Measurements from ENCODE around the gene PIEZO2.
"Not testable (repeated sequence)": the region's sequence is repeated elsewhere in the genome, so short reads cannot be mapped to it uniquely, and the experiment has no call there.

PIEZO2 gene

DNA sequence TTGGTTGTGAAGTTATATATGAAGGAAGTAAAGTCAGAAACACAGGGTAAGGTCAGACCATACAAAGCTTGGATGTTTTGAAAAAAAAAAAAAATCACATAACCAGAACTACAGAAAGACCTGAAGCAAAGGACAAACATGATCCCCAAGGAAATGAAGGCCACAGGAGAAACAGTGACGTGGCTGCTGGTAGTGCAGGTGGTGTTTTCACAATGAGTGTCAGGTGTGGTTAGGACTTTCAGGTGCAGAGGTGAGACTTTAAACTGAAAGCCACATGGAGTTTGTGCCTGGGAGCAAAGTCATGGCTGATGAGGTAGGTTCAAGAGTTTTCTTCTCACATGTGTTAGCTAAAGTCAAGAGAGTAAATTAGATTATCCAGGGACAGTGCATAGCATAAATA is 270.7 kb downstream of the PIEZO2 start:
- DNase-seq = no peak

DNA sequence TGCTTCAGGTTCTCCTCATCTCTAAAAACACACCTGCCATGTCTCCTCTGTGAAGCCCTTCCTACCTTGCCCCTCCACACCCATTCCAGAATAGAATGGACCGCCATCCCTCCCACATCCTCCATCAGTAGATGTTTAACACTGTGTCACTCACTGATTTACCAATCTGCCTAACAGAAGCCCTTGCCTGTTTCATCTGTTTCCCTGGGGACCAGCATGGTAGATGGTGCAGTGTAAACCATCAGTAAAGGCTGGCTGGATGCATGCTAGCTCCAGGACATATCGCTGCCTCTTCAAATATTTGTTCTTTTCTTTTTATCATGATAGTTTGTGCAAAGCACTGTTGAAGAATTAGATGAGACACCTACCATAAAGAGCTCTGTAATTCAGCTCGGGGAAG is 271.4 kb downstream of the PIEZO2 start:
- DNase-seq = no peak

DNA sequence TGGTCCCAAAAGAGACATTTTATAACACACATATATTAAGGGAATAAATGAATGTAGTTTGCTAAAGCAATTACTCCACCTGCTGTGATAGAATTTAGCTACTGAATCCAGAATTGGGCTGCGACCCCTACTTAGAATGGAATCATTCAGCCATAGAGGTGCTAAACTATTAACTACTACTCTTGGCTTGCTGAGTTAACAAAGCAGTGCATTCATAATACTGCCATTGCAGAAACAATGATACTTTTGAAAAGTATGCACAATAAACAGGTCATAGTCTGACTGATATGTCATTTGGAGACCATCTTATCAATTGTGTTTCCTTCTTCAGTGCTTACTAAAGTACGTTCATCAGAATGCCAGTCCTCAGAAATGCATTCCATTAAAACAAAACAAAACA is 273.6 kb downstream of the PIEZO2 start:
- DNase-seq = no peak

DNA sequence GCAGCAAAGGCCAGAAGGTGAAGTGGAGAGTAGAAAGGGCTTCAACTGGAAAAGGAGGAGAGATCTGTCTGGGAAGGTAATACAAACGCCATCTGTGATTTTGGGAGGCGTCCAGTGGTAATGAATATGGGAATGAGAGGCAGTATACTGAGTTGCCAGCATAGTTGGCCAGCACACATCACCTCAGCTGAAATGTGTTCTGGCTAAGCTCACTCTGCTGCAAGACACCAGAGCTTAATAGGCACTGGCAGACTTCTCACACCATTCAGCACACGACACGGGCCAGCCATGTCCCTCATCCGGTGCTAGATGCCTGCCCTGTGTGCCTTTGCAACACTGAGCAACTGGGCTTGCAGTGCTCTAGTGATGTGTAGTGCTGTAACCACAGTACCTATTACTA is 277.1 kb downstream of the PIEZO2 start:
- peak; percentile 56 for DNase-seq

DNA sequence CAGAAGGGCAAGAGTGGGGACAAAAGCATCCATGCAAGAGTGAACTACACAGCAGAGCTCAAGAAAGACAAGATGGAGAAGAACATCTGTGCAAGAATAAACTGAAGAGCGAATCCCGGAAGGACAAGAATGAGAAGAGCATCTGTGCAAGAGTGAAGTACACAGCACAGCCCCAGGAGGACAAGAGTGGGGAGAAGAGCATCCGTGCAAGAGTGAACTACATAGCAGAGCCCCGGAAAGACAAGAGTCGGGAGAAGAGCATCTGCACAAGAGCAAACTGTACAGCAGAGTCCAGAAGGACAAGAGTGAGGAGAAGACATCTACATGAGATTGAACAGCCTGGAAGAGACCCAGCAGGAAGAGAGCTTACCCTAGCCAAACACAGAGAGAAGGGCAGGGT is 284.6 kb downstream of the PIEZO2 start:
- no peak for DNase-seq

DNA sequence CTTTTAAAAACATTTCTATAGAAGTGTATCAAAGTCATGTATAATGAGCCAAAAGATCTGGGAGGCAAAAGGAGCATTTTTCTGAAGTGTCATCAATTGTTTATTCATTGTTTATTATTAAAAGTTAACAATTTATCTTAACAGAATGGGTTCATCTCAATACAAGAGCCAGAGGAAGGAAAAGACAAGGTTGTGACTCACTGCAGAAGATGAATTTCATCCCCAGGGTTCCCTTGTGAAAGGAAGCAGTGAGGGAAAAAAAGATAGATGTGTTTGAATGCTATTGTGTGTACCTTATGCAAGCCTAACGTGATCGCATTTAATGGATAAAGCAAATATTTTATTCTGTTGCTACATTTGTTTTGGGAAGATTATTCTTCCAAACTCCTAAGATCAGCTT is 286.3 kb downstream of the PIEZO2 start:
- DNase-seq = no peak

DNA sequence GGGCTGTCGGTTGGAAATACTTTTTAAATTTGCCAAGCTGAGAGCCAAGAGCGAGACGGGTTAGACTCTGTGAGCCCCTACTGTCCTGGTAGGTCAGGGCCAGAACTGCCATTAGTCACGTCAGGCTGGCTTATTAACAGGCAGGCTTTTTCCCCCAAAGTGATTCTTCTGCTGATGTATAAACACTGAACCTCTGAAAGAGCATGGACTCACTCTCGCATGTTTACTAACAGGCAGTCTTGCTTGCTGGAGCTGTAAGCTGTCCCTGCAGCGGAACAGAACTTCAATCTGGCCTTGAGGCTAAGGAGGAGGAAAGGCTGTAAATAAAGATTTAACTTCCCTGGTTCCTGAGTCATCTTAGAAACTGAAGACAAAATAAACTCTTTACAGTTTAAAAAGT is 288.4 kb downstream of the PIEZO2 start:
- no peak for DNase-seq

DNA sequence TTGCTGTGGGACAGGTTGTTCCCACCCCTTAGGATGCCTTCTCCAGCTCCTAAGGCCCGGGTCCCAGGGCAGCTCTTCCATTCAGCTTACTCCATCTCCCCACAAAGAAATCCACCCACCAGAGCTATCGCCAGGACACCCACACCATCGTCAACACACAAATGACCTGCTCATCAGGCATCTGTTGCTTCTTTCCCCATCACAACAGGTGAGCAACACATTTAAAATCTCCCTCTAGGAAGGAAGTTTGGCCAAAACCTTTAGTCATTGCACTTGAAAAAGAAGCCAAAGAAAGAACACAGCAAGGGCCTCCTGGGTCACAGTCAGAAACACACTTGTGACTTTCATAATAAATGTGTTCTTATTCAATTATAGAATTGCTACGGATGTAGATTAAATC is 289.0 kb downstream of the PIEZO2 start:
- no peak for DNase-seq

DNA sequence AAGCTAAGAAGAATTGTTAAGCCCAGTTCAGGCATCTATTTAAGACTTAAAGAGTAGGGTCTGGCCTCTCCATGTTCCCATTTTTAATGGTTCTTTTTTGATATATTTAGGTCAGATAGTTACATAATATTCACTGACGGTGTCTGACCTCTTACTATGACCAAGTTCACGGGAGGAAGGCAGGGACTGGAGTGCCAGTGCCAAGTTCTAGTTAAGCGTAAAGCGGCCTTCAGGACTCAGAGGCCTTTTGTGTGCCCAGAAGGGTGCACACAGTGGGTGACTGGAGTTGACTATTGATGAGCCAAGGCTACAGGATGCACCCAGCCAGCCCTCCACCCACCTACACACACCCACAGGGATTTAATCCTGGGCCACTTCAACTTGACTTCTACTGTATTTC is 290.9 kb downstream of the PIEZO2 start:
- no peak for DNase-seq

DNA sequence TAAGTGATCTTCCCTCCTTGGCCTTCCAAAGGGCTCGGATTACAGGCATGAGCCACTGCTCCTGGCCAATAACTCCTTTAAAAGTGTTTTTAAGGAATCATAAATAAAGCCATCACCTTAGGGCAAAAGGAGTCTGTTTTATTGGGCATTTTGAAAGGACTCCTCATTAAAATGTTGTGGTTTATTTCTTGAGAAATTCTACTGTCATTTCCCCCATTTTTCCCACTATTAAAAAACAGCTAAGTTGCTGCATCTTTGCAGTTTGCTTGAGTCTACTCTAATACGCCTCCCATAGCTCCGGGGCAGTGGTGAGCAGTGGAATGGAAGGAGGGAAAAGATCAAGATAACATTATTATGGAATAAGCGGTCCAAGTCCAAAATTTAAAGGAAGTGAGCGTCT is 293.2 kb downstream of the PIEZO2 start:
- DNase-seq = no peak

DNA sequence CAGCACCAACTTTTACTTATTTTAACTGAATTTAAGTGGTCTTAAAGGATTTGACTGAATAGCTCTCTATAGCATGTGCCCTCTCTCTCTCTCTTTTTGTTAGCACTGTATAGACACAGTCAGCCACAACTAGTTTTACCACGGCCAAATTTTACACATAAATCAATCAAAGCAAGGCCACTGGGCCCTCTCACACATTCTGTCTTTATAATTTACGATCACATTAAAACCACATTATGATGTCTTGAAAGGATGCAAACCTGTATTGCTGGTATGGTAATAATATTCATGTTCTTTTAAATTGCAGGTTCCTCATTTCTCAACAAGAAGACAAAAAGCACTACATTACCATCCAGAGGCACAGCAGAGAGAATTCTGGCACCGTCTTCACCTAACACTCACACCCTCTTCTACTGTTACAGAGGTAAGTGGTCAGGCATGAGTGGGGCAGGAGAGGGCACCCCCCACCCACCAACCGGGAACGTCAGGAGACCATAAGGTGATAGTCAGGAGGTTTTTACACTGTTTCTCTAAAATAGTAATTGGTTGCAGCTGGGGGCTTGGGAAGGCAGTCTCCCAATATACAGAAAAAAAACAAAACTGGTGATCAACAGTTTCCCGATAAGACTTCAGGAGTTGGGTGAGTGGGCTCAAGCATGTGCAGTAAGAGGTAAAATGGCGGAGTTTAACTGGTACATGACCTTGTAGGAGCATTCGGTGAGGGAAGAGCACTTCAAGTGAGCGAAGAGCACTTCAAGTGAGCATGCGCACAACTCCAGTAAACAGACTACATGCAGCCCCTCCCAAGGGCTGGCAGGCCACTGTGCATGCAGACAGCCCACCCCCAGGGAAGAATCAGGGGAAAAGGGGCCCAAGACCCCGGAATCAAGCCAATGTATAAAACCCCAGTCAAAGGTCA is 296.7 kb downstream of the PIEZO2 start:
- DNase-seq = no peak

DNA sequence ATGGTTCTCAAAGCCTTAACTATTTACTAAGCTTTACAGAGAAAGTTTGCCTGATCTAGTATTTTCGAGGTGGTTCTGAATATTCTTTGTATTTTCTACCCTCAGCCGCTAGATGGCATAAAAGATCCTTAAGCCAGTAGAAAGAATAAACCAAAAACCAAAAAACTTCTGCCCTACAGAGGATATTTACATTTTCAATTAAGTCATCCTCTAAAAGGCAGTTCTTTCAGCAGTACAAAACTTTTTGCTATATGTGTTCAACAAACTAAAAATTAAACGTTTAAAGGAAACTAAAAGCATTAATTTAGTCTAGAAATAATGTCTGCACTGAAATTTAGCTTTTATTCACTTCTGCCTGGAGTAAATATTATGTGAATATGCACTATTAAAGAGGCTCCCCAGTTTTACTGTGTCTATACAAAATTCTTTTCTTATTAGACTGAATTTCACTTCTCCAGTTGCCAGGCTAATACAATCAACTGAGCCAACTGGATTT is 297.5 kb downstream of the PIEZO2 start:
- DNase-seq = peak; percentile 4

DNA sequence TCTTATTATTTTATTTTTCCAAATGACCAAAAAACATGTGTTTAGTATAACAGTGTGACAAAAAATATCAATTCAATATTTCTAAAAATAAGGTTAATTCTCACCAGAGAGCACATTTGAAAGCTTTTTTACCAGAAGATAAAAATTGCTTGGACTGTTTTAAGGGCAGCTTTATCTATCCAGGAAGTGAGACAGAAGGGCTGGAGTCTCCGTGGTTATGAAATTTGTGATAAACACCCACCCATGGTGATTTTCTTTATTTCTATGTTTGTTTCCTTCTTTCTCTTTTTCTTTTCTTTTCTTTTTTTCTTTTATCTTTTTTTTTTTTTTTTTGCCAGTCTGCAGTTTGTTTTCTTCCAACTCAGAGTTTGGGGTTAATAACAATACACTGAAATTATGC is 298.5 kb downstream of the PIEZO2 start:
- DNase-seq = no peak

DNA sequence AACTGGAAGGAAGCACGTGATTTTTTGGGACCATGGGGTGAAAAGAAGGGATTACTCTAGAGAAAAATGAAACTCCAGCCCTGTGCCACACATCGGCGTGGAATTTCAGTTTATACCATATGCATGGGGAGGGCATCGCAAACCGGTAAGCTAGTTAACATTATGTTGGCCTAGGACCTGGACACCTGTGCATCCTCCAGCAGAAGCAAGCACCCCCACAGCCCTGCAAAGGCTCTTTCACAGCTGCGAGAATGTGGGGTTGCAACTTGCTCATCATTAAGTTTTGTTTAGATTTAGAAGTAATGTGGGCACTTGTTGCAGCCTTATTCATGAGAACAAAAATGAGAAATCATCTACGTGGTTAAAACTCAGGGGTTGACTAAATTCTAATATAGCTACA is 299.2 kb downstream of the PIEZO2 start:
- no peak for DNase-seq

DNA sequence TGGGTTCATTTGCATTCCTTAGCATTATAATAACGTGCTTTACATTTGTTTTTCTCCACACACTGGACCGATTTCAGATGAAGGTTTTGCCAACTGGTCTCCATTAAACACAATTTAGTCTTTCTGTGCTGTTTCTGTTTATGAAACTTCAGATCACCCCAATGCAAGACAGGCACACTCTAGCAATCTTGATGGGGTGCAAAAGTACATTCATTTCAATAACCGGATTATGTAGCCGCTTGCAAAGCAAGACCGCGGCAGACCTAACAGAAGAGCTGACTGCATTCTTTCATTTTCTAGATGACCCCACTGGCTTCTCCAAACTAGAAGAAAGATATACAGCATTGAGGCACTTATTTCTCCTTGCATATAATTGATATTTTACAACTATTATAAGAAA is 301.5 kb downstream of the PIEZO2 start:
- no peak for DNase-seq

DNA sequence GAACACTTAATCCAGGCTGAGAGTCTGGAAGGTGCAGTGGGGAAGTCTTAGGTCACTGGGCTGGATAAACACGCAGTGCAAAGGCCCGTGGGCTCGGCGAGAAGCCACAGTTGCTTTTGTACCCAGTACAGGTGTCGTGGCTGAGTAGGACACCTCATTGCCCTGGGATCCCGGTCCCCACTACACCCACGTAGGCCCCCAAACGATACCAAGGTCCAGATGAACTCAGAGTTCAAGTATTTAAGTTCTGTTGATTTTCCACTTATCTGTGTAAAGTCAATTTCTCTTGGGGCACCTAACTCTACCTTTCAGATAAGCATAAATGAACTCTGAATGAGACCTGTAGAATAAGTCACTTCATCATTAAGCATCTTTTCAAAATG is 302.0 kb downstream of the PIEZO2 start:
- DNase-seq = no peak

DNA sequence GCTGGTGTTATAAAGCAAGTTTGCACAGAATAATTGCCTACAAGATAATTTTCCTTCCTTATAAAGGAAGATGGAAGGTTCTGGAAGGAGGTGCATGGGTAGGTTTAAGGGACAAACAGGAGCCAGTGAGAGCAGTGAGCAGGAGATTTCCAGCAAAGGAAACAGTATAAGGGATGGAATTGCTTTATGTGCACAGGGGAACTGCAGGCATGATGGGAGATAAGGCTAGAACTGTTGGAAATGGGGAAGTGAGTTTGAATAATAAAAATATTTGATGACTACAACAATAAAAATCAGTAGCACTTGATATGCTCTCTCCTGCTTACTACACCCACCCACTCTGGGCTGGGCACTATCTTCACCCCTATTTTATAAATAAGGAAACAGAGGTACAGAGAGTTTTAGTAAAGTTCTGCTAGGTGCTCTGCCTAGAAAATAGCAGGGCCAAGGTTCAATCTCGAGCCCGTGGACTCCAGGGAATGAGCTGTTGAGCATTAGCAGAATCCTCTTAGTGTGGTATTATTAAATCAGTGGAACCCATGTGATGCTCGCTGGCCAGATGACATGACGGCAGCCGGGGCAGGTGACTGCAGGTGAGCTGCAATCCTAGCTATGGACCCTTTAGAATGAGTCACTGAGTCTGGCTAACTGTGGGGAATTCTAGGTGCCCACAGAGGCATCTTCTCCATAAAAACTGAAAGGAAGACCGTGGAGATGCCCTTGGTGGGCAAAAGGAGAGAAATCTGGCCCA is 302.5 kb downstream of the PIEZO2 start:
- DNase-seq = no peak

DNA sequence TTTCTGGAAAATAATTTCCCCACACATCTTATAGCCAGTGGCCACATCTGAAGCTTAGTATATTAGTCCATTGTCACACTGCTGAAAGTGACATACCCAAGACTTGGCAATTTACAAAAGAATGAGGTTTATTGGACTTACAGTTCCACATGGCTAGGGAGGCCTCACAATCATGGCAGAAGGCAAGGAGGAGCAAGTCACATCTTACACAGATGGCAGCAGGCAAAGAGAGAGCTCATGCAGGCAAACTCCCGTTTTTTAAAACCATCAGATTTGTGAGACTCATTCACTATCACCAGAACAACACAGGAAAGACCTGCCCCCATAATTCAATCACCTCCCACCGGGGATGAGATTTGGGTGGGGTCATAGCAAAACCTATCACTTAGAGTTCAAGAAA is 303.3 kb downstream of the PIEZO2 start:
- DNase-seq = not testable (repeated sequence)

DNA sequence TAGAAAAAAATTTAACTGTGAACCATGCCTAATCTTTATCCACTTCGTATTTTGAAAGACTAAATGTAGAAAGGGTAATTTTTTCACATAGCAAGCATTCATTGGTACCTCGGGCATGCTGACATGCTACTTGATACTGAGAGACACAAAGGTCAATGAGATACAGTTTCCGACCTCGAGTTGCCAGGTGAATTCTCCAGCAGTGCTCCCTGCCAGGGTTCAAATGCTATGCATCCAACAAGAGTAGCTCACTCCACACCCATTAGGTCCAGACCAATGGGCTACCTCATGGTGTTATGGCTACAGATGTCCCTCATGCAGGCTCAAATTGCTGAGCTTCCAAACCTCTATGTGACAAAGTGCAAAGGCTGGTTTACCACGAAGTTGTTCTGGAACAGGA is 305.8 kb downstream of the PIEZO2 start:
- no peak for DNase-seq

DNA sequence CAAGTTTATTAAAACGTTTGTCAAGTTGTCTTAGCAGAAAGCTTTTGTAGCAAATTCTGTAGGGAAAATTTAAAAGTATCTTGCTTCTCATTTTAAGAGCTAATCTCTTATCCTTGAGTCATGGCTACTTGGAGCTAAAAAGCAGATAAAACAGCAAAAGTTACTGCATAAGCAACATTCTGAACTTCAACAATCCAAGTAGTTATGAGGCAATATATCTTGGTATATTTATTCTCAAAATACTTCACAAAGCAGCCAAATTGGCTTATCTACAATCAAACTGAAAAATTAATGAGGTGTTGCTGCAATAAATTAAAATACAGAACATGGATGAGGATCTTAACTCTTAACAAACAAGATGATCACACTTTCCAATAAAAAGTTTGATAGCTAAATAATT is 306.5 kb downstream of the PIEZO2 start:
- no peak for DNase-seq

DNA sequence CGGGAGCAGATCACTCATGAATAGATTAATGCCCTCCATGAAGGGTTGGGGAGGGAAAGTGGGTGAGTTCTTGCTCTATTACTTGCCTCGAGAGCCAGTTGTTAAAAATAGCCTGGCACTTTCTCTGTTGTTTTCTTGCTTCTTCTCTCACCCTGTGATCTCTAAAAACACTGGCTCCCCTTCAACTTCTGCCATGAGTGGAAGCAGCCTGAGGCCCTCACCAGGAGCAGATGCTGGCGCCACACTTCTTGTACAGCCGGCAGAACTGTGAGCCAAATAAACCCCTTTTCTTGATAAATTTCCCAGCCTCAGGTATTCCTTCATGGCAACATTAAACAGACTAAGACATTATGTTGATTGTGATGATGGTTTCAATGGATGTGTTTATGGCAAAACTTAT is 307.0 kb downstream of the PIEZO2 start:
- DNase-seq = no peak

DNA sequence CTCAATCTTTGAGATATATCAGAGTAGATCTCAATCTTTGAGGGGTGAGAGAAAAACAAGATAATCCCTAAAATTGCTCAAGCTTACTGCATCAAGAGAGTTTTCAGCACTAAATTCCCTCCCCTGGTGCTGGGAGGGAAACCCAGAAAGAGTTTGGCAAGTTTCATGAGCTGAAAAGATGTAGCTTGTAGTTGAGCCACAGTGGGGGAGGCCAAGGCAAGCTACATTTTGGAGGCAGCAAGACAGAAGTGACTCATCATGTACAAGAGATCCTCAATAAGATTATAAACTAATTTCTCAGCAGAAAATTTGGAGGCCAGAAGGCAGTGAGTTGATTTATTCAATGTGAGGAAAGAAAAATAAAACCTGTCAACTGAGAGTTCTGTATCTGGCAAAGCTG is 308.2 kb downstream of the PIEZO2 start:
- DNase-seq = no peak

DNA sequence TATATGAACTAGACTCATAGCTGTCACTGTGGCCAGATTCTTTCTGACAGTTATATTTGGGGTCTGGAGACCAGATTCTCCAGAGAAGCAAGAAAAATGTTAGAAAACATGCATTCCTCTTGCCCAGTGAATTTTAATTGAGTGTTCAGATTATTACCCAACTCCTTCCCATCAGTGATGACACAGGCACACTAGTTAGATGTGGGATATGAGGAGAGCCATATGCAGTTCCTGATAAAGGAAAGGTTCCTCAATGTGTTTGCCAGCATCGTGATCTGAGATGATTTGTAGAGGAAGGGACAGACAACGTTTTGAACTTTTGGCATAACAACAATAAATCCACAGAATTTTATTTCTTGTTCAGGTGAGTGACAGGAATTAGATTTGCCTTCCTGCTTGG is 308.6 kb downstream of the PIEZO2 start:
- no peak for DNase-seq

DNA sequence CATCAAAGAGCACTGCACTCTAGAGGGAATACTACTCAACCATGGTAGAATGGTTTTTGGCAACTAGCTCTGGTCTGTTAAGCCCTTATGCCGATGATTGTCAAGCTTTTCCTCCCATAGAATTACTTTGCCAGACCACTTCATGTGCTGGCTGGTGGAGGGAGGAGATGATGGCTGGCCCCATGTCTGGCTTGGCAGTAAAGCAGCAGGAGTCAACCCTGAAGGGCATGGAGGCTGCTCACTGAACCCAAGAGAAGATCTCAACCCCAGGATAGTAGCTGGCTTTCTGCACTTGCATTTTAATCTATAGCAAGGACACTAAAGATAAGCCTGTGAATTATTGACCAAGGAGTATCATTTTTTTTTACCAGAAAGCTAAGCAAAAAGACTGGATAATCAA is 309.9 kb downstream of the PIEZO2 start:
- no peak for DNase-seq
